GM19397 (cell line): ENCODE measurements around the gene NRAP.

Source experiments
- ATAC-seq: cut with Tn5 transposase; IDR thresholded peaks from one replicate; pipeline ENCODE4 v1.9.1; 2021; ENCODE audit warnings: mild to moderate bottlenecking, moderate library complexity; ENCODE audit not compliant: unreplicated experiment

Gene NRAP, protein sequence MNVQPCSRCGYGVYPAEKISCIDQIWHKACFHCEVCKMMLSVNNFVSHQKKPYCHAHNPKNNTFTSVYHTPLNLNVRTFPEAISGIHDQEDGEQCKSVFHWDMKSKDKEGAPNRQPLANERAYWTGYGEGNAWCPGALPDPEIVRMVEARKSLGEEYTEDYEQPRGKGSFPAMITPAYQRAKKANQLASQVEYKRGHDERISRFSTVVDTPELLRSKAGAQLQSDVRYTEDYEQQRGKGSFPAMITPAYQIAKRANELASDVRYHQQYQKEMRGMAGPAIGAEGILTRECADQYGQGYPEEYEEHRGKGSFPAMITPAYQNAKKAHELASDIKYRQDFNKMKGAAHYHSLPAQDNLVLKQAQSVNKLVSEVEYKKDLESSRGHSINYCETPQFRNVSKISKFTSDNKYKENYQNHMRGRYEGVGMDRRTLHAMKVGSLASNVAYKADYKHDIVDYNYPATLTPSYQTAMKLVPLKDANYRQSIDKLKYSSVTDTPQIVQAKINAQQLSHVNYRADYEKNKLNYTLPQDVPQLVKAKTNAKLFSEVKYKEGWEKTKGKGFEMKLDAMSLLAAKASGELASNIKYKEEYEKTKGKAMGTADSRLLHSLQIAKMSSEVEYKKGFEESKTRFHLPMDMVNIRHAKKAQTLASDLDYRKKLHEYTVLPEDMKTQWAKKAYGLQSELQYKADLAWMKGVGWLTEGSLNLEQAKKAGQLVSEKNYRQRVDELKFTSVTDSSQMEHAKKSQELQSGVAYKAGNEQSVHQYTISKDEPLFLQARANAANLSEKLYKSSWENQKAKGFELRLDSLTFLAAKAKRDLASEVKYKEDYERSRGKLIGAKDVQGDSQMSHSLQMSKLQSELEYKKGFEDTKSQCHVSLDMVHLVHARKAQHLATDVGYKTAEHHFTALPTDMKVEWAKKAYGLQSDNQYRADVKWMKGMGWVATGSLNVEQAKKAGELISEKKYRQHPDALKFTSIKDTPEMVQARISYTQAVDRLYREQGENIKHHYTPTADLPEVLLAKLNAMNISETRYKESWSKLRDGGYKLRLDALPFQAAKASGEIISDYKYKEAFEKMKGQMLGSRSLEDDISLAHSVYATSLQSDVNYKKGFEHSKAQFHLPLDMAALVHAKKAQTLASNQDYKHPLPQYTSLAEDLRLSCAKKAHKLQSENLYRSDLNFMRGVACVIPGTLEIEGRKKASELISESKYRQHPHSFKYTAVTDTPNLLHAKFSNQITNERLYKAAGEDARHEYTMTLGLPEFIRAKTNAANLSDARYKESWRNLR (N-terminal part only)

GRCh38 chr10:113663908-113664307 is at the start of gene NRAP:
TSS of gene NRAP (minus strand) at chr10:113664041. CDS start at chr10:113663882, 159 bp downstream.
- no peak for ATAC-seq

- no peak for ATAC-seq
Observed at GRCh38 chr10:113713640-113713982, 49.8 kb upstream of the NRAP start.

- ATAC-seq = no peak
Observed at GRCh38 chr10:113712755-113713639, 49.2 kb upstream of the NRAP start.

GRCh38 chr10:113712024-113712423 is 48.2 kb upstream of the NRAP start:
- ATAC-seq = no peak

GRCh38 chr10:113711142-113711541 is 47.3 kb upstream of the NRAP start:
- no peak for ATAC-seq

DNA sequence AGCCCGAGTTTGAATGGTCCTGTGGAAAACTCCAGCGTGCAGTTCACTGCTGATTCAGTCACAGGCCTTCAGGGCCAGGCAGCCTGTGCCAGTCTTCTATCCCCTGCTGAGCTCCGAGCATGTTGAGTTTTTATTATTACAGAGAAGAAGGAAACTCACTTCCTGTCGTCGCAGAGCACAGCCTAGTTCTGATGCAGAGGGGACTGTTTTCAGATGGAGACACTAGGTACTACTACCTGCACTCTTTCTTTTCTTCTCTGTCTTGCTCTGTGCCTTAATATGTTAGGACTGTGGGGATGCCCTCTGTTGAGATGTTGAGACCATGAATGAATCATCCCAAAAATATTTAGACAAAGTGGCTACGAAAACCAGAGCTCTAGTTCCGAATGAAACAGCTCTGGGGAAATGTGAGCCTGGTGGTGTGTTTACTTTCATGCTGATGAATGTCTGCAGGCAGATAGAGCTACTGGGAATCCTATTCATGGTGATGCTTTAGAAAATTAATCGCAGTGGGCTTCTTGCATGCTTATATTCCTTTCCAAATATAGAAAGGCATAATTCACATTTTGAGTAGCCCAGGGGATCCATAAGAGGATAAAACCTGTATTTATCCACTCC is 45.5 kb upstream of the NRAP start:
- no peak for ATAC-seq

DNA sequence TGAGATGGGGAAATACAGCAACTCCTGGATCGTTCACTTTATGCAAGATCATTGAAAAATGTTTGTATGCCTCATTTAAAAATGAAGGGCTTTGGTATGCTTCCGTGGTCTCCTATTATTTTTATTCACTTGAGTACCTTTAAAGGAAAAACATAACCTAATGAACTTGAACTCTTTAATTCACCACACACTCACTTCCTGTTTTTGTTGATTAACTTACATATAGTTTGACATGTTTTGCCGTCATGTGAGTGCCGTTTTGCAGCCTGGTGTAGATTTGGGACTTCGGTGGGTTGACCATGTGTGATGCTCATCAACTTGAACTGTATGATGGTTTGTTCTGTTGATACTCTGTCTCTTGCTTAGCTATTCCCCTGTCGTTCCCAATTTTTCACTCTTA is 44.8 kb upstream of the NRAP start:
- no peak for ATAC-seq

DNA sequence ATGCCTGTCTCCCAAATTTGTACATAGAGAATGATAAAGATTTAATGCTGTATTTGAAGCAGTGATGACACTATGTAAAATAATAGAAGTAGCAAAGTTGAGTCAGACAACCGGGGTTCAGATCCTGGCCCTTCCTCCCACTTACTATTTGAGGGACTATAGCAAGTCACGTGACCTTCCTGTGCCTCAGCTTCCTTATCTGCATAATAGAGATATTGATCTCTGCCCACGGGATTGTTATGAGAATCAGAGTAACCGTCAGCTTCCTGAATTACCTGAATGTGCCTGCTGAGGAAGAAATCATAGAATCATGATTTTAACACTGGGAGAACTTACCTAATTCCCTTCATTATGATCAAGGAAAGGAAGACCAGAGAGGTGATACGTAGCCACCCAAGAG is 42.8 kb upstream of the NRAP start:
- ATAC-seq = no peak

DNA sequence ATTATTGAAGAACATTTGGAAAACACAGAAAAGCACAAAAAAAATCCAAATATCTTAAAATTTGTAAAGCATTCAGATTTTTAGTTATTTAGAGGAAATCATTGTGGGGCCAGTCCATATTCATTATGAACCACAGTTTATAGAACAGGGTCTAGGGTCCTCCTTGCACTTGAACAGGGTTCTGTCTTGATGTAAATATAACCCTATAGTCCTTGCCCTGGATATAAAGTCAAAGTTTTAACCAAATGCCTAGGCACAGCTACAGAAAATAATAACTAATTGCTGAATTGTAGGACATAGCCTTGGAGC is 41.5 kb upstream of the NRAP start:
- no peak for ATAC-seq

DNA sequence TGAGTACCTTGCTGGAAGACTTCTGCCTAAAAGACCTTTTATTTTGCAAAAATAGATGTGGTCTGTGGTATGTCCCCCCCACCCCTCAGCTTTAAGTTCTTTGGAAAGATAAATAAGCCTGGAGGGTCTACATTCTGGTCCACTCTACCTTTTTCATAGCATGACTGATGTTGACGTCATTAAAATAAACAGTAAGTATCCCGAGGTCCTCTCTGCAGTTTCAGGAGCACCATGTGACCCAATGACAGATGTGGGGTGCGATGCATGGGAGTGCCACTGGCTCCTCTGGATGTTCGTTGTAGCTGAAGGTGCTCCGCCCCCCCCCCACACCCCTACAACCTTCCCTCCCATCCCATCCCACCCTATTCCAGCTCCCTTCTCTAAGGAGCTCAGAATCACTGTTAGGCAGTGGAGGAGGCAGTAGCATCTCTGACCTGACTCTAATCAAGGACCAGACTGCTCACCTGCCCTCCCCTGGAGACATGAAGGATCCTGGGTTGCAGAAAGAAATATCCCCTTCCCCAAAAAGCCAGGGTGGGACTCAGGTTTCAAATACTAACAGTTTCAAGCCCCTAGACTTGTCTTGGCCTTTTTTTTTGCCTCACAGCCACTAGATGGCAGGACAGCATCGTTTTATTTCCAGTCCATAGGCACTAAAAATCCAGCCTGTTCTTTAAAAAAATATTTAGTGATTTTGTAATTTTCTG is 40.9 kb upstream of the NRAP start:
- ATAC-seq = no peak

DNA sequence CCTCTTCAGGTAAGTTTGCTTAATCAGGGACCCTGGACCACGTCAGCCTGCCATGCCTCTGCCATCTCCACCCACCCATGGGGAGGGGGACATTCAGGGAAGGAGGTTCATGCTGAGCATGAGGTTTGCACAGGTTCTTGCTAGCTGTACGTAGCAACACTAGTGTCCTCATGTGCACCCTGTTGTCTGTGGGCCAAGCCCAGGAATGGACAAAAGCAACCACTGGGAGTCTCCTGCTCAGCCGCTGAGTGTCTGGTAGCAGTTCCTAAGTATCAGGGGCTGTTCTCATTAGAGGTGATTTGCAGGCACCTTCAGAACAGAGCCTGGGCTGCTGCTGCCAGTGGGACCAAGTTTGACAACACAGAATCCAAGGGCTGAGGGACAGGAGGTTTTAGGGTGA is 33.8 kb upstream of the NRAP start:
- ATAC-seq = no peak

DNA sequence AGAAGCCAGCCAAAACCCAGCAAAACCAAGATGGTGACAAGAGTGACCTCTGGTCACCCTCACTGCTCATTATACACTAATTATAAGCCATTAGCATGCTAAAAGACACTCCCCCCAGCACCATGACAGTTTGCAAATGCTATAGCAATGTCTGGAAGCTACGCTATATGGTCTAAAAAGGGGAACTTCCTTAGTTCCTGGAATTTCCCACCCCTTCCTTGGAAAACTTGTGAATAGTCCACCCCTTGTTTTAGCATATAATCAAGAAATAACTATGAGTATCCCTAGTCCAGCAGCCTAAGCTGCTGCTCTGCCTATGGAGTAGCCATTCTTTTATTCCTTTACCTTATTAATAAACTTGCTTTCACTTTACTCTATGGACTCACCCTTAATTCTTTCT is 31.9 kb upstream of the NRAP start:
- no peak for ATAC-seq

- no peak for ATAC-seq
Observed at GRCh38 chr10:113693348-113693747, 29.5 kb upstream of the NRAP start.

- no peak for ATAC-seq
Observed at GRCh38 chr10:113692271-113692670, 28.4 kb upstream of the NRAP start.

DNA sequence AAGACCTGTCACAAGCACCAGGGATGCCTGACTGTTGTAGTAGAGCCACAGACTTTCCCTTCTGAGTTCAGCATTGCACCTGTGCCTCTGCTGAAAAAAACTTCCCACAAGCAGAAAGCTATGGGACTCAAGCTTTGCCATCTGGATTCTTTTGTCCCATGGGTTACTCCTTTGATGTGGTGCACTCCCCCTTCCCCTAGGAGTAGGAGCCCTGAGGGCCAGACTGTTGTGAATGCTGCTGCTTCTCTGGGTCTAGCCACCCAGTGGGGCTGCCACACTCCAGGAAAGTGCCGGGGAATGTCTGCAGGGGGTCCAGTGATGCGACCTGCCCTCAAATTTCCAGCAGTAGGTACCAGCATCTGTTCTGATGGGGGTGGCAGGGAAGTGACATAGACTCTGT is 27.5 kb upstream of the NRAP start:
- ATAC-seq = no peak

- no peak for ATAC-seq
Observed at GRCh38 chr10:113690749-113691148, 26.9 kb upstream of the NRAP start.

GRCh38 chr10:113689574-113689973 is 25.7 kb upstream of the NRAP start:
- no peak for ATAC-seq

GRCh38 chr10:113689057-113689456 is 25.2 kb upstream of the NRAP start:
- no peak for ATAC-seq

DNA sequence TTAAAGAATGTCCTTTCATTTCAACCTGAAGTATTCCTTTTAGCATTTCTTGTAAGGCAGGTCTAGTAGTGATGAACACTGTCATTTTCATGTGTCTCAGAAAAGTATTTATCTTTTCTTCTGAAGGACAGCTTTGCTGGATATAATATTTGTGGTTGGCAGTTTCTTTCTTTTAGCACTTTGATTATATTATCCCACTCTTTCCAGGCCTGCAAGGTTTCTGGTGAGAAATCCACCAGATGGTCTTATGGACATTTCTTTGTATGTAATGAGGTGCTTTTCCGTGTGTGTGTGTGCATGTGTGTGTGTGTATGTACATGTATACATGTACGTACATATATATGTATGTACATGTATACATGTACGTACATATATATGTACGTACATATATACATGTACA is 23.2 kb upstream of the NRAP start:
- no peak for ATAC-seq
